K562 (cell line): Measurements from ENCODE around the gene EP300. TPM values are rescaled to one million over a fixed set of nuclear protein-coding genes. Genes with fewer than 3 reads are reported as not detected.

ENCODE experiments used
- MEIS2 ChIP-seq: fragments of 450-650 bp; IDR thresholded peaks from 2 replicates; pipeline ENCODE4 v1.6.1; 2014; ENCODE audit warnings: mild to moderate bottlenecking; ENCODE audit not compliant: partially characterized antibody
- RAD21 ChIP-seq, 2 experiments: fragments of 250-450 bp in 1 of 2; fragments of 450-650 bp in 1 of 2; sonication (Bioruptor Pico) in 1 of 2; formaldehyde crosslinking in 1 of 2; IDR thresholded peaks in 1 of 2; conservative IDR thresholded peaks in 1 of 2; 2 replicates each; pipeline versions ENCODE4 v1.4.0 to v1.8.0; 2020 to 2022; ENCODE audit warnings: mild to moderate bottlenecking in 2 of 2, moderate library complexity in 1 of 2
- TAF15 ChIP-seq: fragments of 200-400 bp; formaldehyde crosslinking; IDR thresholded peaks from 2 replicates; pipeline ENCODE4 v1.6.1; 2017; ENCODE audit warnings: mild to moderate bottlenecking, low read depth, low read length, moderate library complexity
- polyA plus RNA-seq, 8 experiments: library from polyadenylated mRNA; depleted of rRNA in 4 of 8; stranded (reverse) in 5 of 8; unstranded in 3 of 8; fragments of >200 nt; fragmentation: Nextera tagmentation in 2 of 8; fragmentation: Illumina TruSeq in 1 of 8; extraction: Ambion mirVana in 2 of 8; extraction: Trizol in 1 of 8; gene quantifications; 2 replicates each; pipeline versions ENCODE4 v1.2.1 to v1.2.3, GENCODE V29; 2011 to 2014; ENCODE audit warnings: inconsistent platforms in 1 of 8, missing spikeins in 1 of 8
- total RNA-seq, 7 experiments: library from RNA; depleted of rRNA in 6 of 7; stranded (reverse); fragments of >200 nt in 6 of 7; fragmentation: Illumina TruSeq in 2 of 7; extraction: Trizol in 2 of 7; gene quantifications; 2 replicates each; pipeline versions ENCODE4 v1.2.1 to v1.2.3, GENCODE V29; 2011 to 2021; ENCODE audit warnings: low replicate concordance in 1 of 7
- TF ChIP-seq, protein P1 (sequence below), 2 experiments: fragments of 450-650 bp; conservative IDR thresholded peaks; 2 replicates each; pipeline ENCODE4 v1.6.1; 2017; ENCODE audit warnings: mild to moderate bottlenecking in 2 of 2, moderate library complexity in 2 of 2
- TF ChIP-seq, protein P2 (sequence below), 2 experiments: fragments of 450-650 bp; IDR thresholded peaks; 2 replicates each; pipeline ENCODE4 v1.6.1; 2016
- TF ChIP-seq, protein P3 (sequence below): sonication (generic); formaldehyde crosslinking; IDR thresholded peaks from 2 replicates; pipeline ENCODE4 v1.8.0; 2022; ENCODE audit warnings: missing genetic modification reagents, mild to moderate bottlenecking, moderate library complexity, borderline replicate concordance
- TF ChIP-seq, protein P4 (sequence below), 2 experiments: IDR thresholded peaks in 1 of 2; conservative IDR thresholded peaks in 1 of 2; 2 replicates each; pipeline ENCODE4 v1.6.1; 2016; ENCODE audit warnings: low read depth in 2 of 2, mild to moderate bottlenecking in 1 of 2, missing compliant biosample characterization in 1 of 2, missing genetic modification characterization in 1 of 2, moderate library complexity in 1 of 2

The EP300 gene
- total and polyA plus RNA-seq, 9 of the 15 experiments (the other 6 are each of a cell fraction or from before 2014, with no cell fraction given) = 2.2 to 28.6 (median 10.9) TPM

DNA sequence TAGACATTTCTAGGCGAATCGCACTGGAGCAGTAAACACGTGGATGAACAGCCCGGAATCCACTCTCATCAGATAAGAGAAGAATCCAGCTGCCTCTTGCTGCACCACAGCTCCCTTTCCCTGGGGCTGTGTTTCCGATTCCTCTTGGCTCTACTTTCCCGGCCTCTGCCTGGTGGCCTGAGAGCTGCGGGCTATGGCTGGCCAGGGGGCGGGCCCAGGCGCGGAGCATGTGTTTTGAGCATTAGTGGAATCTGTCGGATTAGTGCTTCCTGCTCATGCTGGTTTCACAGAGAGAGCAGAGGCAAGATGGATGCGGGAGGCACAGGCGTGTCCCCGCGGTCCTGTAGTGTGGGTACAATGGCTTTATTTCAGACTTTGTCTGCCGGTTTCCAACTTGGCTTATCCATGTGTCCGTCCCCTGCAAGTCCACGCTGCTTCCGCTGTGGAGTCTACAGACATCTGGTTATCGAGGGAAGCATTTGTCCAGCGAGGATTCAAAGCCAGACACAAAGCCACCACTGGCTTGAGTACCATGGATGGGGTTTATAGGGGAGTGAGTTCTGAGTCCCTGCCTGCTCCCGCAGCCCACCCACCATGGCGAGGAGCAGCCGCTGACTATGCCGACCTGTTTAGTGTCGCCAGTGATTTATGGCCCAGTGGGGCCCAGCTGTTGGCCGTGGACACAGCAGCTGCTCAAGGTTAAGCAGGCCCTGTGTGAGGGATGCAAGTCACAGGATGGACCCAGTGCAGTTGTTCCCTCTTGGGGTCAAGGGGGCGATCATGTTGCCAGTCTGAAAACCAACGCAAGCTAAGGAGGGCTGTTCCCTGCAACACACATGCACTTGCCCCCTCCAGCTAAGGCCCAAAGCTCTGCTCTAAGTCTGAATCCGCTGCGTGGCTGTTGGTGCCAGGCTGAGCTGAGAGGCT, 43.3 kb upstream of the EP300 start (continued):
- TF ChIP-seq, protein P1, sequence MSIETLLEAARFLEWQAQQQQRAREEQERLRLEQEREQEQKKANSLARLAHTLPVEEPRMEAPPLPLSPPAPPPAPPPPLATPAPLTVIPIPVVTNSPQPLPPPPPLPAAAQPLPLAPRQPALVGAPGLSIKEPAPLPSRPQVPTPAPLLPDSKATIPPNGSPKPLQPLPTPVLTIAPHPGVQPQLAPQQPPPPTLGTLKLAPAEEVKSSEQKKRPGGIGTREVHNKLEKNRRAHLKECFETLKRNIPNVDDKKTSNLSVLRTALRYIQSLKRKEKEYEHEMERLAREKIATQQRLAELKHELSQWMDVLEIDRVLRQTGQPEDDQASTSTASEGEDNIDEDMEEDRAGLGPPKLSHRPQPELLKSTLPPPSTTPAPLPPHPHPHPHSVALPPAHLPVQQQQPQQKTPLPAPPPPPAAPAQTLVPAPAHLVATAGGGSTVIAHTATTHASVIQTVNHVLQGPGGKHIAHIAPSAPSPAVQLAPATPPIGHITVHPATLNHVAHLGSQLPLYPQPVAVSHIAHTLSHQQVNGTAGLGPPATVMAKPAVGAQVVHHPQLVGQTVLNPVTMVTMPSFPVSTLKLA (conservative IDR thresholded peaks at IDR 0.05) = peak; percentile 48 to 71; a peak in 3 of 4 replicates
- TF ChIP-seq MEIS2 = peak; percentile 81
- TF ChIP-seq, protein P2, sequence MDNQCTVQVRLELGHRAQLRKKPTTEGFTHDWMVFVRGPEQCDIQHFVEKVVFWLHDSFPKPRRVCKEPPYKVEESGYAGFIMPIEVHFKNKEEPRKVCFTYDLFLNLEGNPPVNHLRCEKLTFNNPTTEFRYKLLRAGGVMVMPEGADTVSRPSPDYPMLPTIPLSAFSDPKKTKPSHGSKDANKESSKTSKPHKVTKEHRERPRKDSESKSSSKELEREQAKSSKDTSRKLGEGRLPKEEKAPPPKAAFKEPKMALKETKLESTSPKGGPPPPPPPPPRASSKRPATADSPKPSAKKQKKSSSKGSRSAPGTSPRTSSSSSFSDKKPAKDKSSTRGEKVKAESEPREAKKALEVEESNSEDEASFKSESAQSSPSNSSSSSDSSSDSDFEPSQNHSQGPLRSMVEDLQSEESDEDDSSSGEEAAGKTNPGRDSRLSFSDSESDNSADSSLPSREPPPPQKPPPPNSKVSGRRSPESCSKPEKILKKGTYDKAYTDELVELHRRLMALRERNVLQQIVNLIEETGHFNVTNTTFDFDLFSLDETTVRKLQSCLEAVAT (IDR thresholded peaks at IDR 0.05) = 0 out of 4 replicates have a peak, but pooled peaks of 1 of the 2 experiments have one; percentile 14
- TF ChIP-seq, protein P3, sequence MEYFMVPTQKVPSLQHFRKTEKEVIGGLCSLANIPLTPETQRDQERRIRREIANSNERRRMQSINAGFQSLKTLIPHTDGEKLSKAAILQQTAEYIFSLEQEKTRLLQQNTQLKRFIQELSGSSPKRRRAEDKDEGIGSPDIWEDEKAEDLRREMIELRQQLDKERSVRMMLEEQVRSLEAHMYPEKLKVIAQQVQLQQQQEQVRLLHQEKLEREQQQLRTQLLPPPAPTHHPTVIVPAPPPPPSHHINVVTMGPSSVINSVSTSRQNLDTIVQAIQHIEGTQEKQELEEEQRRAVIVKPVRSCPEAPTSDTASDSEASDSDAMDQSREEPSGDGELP (CRISPR knock-in tag) = peak; percentile 53; the same call in 1 of the 2 replicates
- TF ChIP-seq RAD21 (CRISPR knock-in tag; conservative IDR thresholded peaks at IDR 0.05 in 1 of 2, IDR thresholded peaks at IDR 0.05 in 1 of 2) = no peak
- no peak for TF ChIP-seq TAF15
- TF ChIP-seq, protein P4, sequence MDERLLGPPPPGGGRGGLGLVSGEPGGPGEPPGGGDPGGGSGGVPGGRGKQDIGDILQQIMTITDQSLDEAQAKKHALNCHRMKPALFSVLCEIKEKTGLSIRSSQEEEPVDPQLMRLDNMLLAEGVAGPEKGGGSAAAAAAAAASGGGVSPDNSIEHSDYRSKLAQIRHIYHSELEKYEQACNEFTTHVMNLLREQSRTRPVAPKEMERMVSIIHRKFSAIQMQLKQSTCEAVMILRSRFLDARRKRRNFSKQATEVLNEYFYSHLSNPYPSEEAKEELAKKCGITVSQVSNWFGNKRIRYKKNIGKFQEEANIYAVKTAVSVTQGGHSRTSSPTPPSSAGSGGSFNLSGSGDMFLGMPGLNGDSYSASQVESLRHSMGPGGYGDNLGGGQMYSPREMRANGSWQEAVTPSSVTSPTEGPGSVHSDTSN (CRISPR knock-in tag; IDR thresholded peaks at IDR 0.05; ENCODE audit: low read depth) = no peak
- TF ChIP-seq, protein P4 (tag; conservative IDR thresholded peaks at IDR 0.05; ENCODE audit: low read depth) = peak; percentile 54
- TF ChIP-seq, all 486 proteins: peak for 12
